B cell (primary cell): ENCODE data around the gene NELL2.

Source experiments
- EZH2 ChIP-seq: IDR thresholded peaks from 2 replicates; pipeline ENCODE4 v1.6.1; 2012; ENCODE audit warnings: borderline replicate concordance, low read depth, mild to moderate bottlenecking, moderate library complexity, low read length; ENCODE audit not compliant: insufficient read depth, poor library complexity, severe bottlenecking
- TF ChIP-seq, protein P1 (sequence below): fragments of 200-600 bp; IDR thresholded peaks from one replicate; pipeline ENCODE4 v1.8.0; 2022; ENCODE audit warnings: antibody characterized with exemption, mild to moderate bottlenecking

GRCh38 chr12:44502681-44503080, 373.4 kb downstream of the NELL2 start:
- TF ChIP-seq, protein P1, sequence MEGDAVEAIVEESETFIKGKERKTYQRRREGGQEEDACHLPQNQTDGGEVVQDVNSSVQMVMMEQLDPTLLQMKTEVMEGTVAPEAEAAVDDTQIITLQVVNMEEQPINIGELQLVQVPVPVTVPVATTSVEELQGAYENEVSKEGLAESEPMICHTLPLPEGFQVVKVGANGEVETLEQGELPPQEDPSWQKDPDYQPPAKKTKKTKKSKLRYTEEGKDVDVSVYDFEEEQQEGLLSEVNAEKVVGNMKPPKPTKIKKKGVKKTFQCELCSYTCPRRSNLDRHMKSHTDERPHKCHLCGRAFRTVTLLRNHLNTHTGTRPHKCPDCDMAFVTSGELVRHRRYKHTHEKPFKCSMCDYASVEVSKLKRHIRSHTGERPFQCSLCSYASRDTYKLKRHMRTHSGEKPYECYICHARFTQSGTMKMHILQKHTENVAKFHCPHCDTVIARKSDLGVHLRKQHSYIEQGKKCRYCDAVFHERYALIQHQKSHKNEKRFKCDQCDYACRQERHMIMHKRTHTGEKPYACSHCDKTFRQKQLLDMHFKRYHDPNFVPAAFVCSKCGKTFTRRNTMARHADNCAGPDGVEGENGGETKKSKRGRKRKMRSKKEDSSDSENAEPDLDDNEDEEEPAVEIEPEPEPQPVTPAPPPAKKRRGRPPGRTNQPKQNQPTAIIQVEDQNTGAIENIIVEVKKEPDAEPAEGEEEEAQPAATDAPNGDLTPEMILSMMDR = no peak
- no peak for TF ChIP-seq EZH2
